Endothelial cell of umbilical vein (primary cell): ENCODE measurements around the gene KAT2A. TPM values are rescaled to one million over a fixed set of nuclear protein-coding genes. Genes with fewer than 3 reads are reported as not detected.

Experiments used
- BruUV-seq: library from RNA; stranded (reverse); fragments of 400-500 nt; replicated peaks from 2 replicates; lab custom pipeline; 2021; lab: Mats Ljungman, UMichigan
- CTCF ChIA-PET: fragments of 300-600, 350-600 bp; sonication (Branson Sonifier 250); formaldehyde crosslinking; loops from one replicate; lab custom pipeline; 2021; ENCODE audit warnings: antibody characterized with exemption, inconsistent platforms; lab: Charles Lee
- POLR2A ChIA-PET: fragments of 300-600, 350-600 bp; sonication (Branson Sonifier 250); formaldehyde crosslinking; loops from one replicate; lab custom pipeline; 2021; ENCODE audit warnings: antibody characterized with exemption, inconsistent platforms; lab: Charles Lee
- DNase-seq: peaks from one replicate; pipeline ENCODE4 v3.0.0-alpha.2; 2011; ENCODE audit warnings: low read depth, low spot score
- FAIRE-seq: peaks from 2 replicates; lab custom pipeline; 2011; peaks lifted over from hg19 to GRCh38; lab: Jason Lieb, UNC
- H2AFZ ChIP-seq: 2 replicates; pipeline ENCODE4 v1.6.0; 2012; ENCODE audit warnings: low read depth, low read length, control low read depth, inconsistent platforms
- H3K27ac ChIP-seq: 2 replicates; pipeline ENCODE4 v1.5.1; 2011; ENCODE audit warnings: low read depth, mild to moderate bottlenecking, control low read depth, low read length, moderate library complexity; ENCODE audit not compliant: insufficient read depth
- H3K27me3 ChIP-seq, 2 experiments: 2 replicates each; pipeline versions ENCODE4 v1.6.0 to v1.6.1; 2011; ENCODE audit warnings: low read length in 2 of 2, mixed read lengths in 1 of 2; ENCODE audit not compliant: control insufficient read depth in 2 of 2, insufficient read depth in 2 of 2
- H3K36me3 ChIP-seq, 2 experiments: 2 replicates in 1 of 2; 3 replicates in 1 of 2; pipeline ENCODE4 v1.5.1; 2011; ENCODE audit warnings: low read length in 2 of 2, mild to moderate bottlenecking in 1 of 2, moderate library complexity in 1 of 2; ENCODE audit not compliant: control insufficient read depth in 2 of 2, insufficient read depth in 2 of 2; ENCODE audit errors: extremely low read depth in 1 of 2
- H3K4me1 ChIP-seq: 3 replicates; pipeline ENCODE4 v1.5.1; 2011; ENCODE audit warnings: mild to moderate bottlenecking, low read length; ENCODE audit not compliant: control insufficient read depth, insufficient read depth; ENCODE audit errors: extremely low read depth
- H3K4me2 ChIP-seq: 2 replicates; pipeline ENCODE4 v1.6.1; 2011; ENCODE audit warnings: low read length, control low read depth, mixed read lengths; ENCODE audit not compliant: insufficient read depth
- H3K4me3 ChIP-seq, 3 experiments: fragments of 200-600 bp in 1 of 3; sonication (generic), shearing (Covaris generic) in 1 of 3; replicated peaks in 1 of 3; 2 replicates each; pipeline ENCODE4 v1.5.1; 2011 to 2016; ENCODE audit warnings: control low read depth in 3 of 3, low read length in 3 of 3, mild to moderate bottlenecking in 2 of 3, inconsistent platforms in 1 of 3, low read depth in 1 of 3, moderate library complexity in 1 of 3; ENCODE audit not compliant: insufficient read depth in 1 of 3
- H3K79me2 ChIP-seq: 2 replicates; pipeline ENCODE4 v1.6.0; 2012; ENCODE audit warnings: low read length, inconsistent platforms; ENCODE audit not compliant: control insufficient read depth, insufficient read depth
- H3K9ac ChIP-seq: replicated peaks from 2 replicates; pipeline ENCODE3; 2011; ENCODE audit warnings: low read length, control low read depth; ENCODE audit not compliant: insufficient read depth; ENCODE audit errors: extremely low read depth
- H3K9me1 ChIP-seq: replicated peaks from 3 replicates; pipeline ENCODE4 v1.6.0; 2011; ENCODE audit warnings: mild to moderate bottlenecking, low read length; ENCODE audit not compliant: control insufficient read depth, insufficient read depth; ENCODE audit errors: extremely low read depth
- H3K9me3 ChIP-seq: replicated peaks from 2 replicates; pipeline ENCODE4 v1.5.1; 2012; ENCODE audit warnings: low read length, inconsistent platforms; ENCODE audit not compliant: control insufficient read depth, insufficient read depth
- H4K20me1 ChIP-seq: replicated peaks from 2 replicates; pipeline ENCODE3; 2011; ENCODE audit warnings: mild to moderate bottlenecking, low read length; ENCODE audit not compliant: control insufficient read depth, insufficient read depth; ENCODE audit errors: extremely low read depth
- EZH2 ChIP-seq: IDR thresholded peaks from 2 replicates; pipeline ENCODE4 v1.6.1; 2012; ENCODE audit warnings: borderline replicate concordance, low read depth, mild to moderate bottlenecking, moderate library complexity, low read length, inconsistent platforms; ENCODE audit not compliant: severe bottlenecking
- FOS ChIP-seq: IDR thresholded peaks from 2 replicates; pipeline ENCODE4 v1.6.1; 2011; ENCODE audit warnings: mild to moderate bottlenecking, low read length, moderate library complexity, borderline replicate concordance; ENCODE audit not compliant: insufficient read depth
- GATA2 ChIP-seq: IDR thresholded peaks from 2 replicates; pipeline ENCODE4 v1.7.0; 2011; ENCODE audit warnings: low read depth, mild to moderate bottlenecking, moderate library complexity, mixed read lengths, low read length; ENCODE audit not compliant: insufficient read length, insufficient read depth
- JUN ChIP-seq: IDR thresholded peaks from 2 replicates; pipeline ENCODE4 v1.6.1; 2011; ENCODE audit warnings: borderline replicate concordance, low read depth; ENCODE audit not compliant: insufficient read length, insufficient read depth
- MYC ChIP-seq: IDR thresholded peaks from one replicate; pipeline ENCODE4 v1.6.1; 2011; ENCODE audit warnings: mild to moderate bottlenecking, low read depth, low read length
- POLR2A ChIP-seq: IDR thresholded peaks from 2 replicates; pipeline ENCODE4 v1.6.1; 2012; ENCODE audit warnings: low read depth, mild to moderate bottlenecking, control low read depth, low read length
- POLR2AphosphoS5 ChIP-seq: IDR thresholded peaks from 2 replicates; pipeline ENCODE4 v1.6.1; 2012; ENCODE audit warnings: low read depth, mild to moderate bottlenecking, control low read depth, low read length, moderate library complexity; ENCODE audit not compliant: insufficient read depth
- dilution Hi-C: fragments of 300-500 bp; cut with MboI; formaldehyde crosslinking; loops from one replicate; pipeline ENCODE4 v1.15.0; 2019; ENCODE audit warnings: low sequenced_read_pairs; ENCODE audit not compliant: extremely low pct_ligation_motif_present
- intact Hi-C: fragments of 100-400 bp; cut with micrococcal nuclease; formaldehyde crosslinking; loops from one replicate; pipeline ENCODE4 v1.10.0; 2022
- polyA plus RNA-seq, 4 experiments: library from polyadenylated mRNA; depleted of rRNA in 3 of 4; stranded (reverse) in 3 of 4; unstranded in 1 of 4; fragments of >200 nt; gene quantifications; 2 replicates each; pipeline versions ENCODE4 v1.2.1 to v1.2.3, GENCODE V29; 2011 to 2012; ENCODE audit warnings: missing spikeins in 1 of 4
- total RNA-seq: library from RNA; stranded (reverse); gene quantifications from 2 replicates; pipeline ENCODE4 v1.2.3, GENCODE V29; 2021
- TF ChIP-seq, protein P1 (sequence below), 2 donors: IDR thresholded peaks; 1 replicate in 1 of 2; 2 replicates in 1 of 2; pipeline ENCODE4 v1.5.1; 2011; ENCODE audit warnings: low read length in 2 of 2, mild to moderate bottlenecking in 2 of 2, moderate library complexity in 2 of 2, control low read depth in 1 of 2, inconsistent platforms in 1 of 2, low read depth in 1 of 2; ENCODE audit not compliant: insufficient read depth in 1 of 2; ENCODE audit errors: extremely low read depth in 1 of 2
- TF ChIP-seq, protein P2 (sequence below): IDR thresholded peaks from 2 replicates; pipeline ENCODE4 v1.6.1; 2011; ENCODE audit not compliant: insufficient read depth, insufficient read length

KAT2A gene
- total and polyA plus RNA-seq, 2 donors (not counting 3 experiments of a cell fraction or from before 2014, with no cell fraction given): 32.9 to 33.4 TPM

DNA sequence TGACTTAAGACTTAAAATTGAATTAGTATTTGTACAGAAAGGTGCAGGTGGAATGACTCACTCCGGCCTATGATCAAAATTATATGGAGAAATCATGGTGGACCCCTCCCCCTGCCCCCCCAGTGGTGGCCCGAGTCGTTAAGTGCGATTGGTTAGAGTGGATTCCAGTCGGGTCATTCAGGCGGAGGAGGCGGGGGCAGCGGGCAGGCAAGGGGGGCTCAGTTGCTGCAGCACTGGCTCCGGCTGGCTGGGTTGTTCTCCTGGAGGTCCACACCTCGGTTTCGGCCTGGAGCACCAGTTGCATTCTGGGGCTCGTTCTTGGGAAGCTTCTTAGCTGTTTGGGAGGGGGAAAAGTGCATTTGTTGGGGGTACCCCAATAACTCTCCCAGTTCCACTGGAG lies 4.4 kb upstream of the KAT2A start:
- Histone ChIP-seq H2AFZ (no peak overlapping the region), H4K20me1 (no peaks in the 10 kb centered on the region), H3K79me2 (peaks cover 18% of the 10 kb centered on the region), H3K9ac (no peak overlapping the region), H3K4me3 (no peak overlapping the region), H3K9me1 (no peaks in the 10 kb centered on the region), H3K27me3 (no peaks in the 10 kb centered on the region), H3K9me3 (no peaks in the 10 kb centered on the region), H3K27ac (no peak overlapping the region), H3K4me2 (no peak overlapping the region), H3K4me1 (peaks cover 18% of the 10 kb centered on the region), H3K36me3 (peaks cover 27 to 41% of the 10 kb centered on the region in 2 experiments)
- FAIRE-seq (no peak), DNase-seq (no peak)
- ChIA-PET CTCF (interaction anchor here (1.4 kb wide), 1 partner anchor 55 kb away, joined by 3 read pairs; the partner anchor contains the start of gene KCNH4), POLR2A (no interaction called here)
- TF ChIP-seq FOS (no peak), MYC (no peak), JUN (no peak), EZH2 (no peak), GATA2 (no peak), POLR2AphosphoS5 (no peak), POLR2A (no peak)
- TF ChIP-seq, protein P1, sequence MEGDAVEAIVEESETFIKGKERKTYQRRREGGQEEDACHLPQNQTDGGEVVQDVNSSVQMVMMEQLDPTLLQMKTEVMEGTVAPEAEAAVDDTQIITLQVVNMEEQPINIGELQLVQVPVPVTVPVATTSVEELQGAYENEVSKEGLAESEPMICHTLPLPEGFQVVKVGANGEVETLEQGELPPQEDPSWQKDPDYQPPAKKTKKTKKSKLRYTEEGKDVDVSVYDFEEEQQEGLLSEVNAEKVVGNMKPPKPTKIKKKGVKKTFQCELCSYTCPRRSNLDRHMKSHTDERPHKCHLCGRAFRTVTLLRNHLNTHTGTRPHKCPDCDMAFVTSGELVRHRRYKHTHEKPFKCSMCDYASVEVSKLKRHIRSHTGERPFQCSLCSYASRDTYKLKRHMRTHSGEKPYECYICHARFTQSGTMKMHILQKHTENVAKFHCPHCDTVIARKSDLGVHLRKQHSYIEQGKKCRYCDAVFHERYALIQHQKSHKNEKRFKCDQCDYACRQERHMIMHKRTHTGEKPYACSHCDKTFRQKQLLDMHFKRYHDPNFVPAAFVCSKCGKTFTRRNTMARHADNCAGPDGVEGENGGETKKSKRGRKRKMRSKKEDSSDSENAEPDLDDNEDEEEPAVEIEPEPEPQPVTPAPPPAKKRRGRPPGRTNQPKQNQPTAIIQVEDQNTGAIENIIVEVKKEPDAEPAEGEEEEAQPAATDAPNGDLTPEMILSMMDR (IDR thresholded peaks at IDR 0.05; ENCODE audit: extremely low read depth in 1 of 2, insufficient read depth in 1 of 2, low read depth in 1 of 2, low read length in 2 of 2): no peak
- TF ChIP-seq, protein P2, sequence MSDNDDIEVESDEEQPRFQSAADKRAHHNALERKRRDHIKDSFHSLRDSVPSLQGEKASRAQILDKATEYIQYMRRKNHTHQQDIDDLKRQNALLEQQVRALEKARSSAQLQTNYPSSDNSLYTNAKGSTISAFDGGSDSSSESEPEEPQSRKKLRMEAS: no peak
- dilution Hi-C loops: no loop called here
- intact Hi-C loops: no loop called here
- BruUV-seq: no TSS peak
